ENCODE results near the gene NREP.
"Not testable (repeated sequence)": the region's sequence is repeated elsewhere in the genome, so short reads cannot be mapped to it uniquely, and the experiment has no call there.

NREP gene

GRCh38 chr5:111739416-111739815 is 17.6 kb downstream of the NREP start:
- DNase-seq (ENCODE audit: low read depth, low spot score), result no peak

- no peak for DNase-seq (ENCODE audit: low read depth, low spot score)
These were observed 18.9 kb downstream of the NREP start for GRCh38 chr5:111738118-111738517.

DNA sequence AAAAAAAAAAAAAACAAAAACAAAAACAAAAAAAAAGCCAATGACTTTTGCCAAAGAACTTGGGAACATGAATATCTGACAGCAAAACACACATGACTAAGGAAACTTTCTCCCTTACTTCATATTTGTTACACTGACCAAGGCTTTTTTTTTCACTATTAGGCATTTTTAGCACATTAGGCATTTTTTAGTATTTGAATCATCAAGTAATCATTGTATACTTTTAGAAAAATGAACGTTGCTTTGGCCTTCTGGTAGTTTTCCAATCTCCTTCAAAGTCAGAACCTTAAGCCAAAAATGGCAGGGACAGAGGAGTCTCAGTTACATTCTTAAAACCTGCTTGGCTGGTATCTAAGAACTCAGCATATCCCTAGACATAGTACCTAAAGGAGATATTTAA is 19.3 kb downstream of the NREP start:
- DNase-seq (ENCODE audit: low read depth, low spot score), result no peak

GRCh38 chr5:111735583-111736270 is 21.3 kb downstream of the NREP start:
- DNase-seq (ENCODE audit: low read depth, low spot score), result no peak

GRCh38 chr5:111734597-111734996 is 22.4 kb downstream of the NREP start:
- DNase-seq (ENCODE audit: low read depth, low spot score), result no peak

- no peak for DNase-seq (ENCODE audit: low read depth, low spot score)
These were observed 23.0 kb downstream of the NREP start for GRCh38 chr5:111734013-111734412.

DNA sequence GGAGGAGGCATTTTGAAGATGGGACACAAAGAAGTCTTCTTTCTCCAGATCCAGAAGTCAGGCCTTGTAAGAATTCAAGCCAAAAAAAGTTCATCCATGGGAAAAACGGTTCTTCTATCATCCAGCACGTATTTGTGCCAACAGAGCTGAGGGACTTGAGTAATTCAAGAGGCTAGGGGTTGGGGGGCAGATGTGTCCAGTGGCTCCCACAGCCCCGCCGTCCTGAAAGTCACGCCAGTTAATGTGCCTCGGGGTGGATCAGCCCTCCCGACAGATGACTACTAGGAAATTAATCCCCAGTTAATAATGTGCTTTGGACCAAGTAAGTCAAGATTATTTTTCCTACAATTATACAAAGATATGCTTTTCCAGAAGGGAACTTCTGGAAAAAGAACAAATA is 23.4 kb downstream of the NREP start:
- no peak for DNase-seq (ENCODE audit: low read depth, low spot score)

DNA sequence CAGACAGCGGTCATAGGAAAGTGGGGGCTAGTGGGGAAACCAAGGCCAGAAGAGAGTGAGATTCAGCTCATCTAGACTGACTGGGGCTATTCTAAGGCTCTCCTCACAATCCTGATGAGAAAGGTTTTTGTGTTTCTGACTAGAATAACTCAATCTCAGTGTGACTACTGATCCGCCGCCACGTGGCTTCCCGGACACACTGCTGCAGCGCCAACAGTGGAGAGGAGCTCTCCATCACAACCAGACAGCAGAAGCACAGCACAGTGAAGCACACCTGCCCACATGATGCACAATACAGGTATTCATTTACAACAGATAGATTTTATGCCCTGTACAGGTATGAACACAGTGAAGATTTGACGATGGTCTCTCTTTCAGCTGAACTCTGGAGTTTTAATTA is 25.4 kb downstream of the NREP start:
- no peak for DNase-seq (ENCODE audit: low read depth, low spot score)

- DNase-seq (ENCODE audit: low read depth, low spot score), result no peak
These were observed 26.2 kb downstream of the NREP start for GRCh38 chr5:111730659-111731382.

DNA sequence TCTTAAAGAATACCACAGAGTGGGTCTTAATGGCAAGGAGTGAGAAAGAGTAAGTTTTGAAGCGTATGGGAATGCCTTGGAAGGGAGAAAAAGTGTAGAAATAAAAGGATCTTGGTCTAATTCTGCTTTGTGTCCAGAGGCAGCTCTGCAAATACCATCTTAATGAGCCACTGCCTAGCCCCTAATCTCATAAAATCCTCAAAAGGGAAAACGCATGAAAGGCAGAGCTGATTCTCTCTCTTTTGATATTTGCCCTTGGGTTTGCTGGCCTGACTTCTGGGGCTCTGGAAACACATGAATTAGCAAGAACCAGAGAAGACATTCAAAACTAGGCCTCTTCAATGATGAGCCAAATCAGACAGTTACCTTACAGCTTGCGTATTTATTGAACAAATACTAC is 28.1 kb downstream of the NREP start:
- DNase-seq (ENCODE audit: low read depth, low spot score), result no peak

GRCh38 chr5:111726986-111727385 is 30.0 kb downstream of the NREP start:
- no peak for DNase-seq (ENCODE audit: low read depth, low spot score)

DNA sequence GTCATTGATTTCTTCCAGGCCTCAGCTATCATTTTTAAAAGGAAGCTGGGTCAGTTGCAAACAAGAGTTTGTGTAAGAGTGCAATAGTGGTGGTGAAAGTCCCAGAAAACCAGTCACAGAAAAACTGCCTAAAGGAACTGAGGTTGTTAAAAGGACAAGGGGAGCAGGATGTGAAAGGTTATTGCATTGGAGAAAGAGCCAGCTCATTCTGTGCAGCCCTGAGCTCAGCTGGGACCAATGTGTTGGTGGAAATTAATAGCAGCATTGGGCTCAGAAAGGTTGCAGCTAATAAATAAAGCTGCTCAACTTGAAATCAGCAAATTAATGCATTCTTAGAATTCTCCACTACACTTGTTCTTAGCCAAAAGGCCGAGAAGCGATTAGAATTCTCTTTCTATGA is 34.9 kb downstream of the NREP start:
- no peak for DNase-seq (ENCODE audit: low read depth, low spot score)

GRCh38 chr5:111720333-111720890 is 36.6 kb downstream of the NREP start:
- DNase-seq (ENCODE audit: low read depth, low spot score), result no peak

DNA sequence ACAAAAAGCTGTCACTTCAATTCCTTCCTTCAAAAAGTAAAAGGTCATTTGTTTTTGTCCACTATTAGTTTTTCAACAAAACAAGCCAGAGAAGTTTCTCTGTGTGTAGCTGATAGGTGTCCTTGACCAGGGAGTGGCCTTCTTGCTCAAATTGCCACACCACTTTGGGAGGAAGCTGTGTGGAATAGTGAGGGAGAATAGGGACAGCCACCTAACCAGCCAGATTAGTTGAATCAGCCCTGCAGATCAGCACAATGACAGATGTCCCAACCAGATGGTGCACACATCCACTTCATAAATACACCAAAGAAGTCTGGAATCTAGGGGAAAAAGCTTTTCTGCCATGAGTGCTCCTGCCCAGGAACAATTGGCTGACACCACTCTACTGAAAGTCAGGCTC is 37.2 kb downstream of the NREP start:
- DNase-seq (ENCODE audit: low read depth, low spot score), result no peak

GRCh38 chr5:111716789-111717188 is 40.2 kb downstream of the NREP start:
- DNase-seq (ENCODE audit: low read depth, low spot score), result not testable (repeated sequence)

DNA sequence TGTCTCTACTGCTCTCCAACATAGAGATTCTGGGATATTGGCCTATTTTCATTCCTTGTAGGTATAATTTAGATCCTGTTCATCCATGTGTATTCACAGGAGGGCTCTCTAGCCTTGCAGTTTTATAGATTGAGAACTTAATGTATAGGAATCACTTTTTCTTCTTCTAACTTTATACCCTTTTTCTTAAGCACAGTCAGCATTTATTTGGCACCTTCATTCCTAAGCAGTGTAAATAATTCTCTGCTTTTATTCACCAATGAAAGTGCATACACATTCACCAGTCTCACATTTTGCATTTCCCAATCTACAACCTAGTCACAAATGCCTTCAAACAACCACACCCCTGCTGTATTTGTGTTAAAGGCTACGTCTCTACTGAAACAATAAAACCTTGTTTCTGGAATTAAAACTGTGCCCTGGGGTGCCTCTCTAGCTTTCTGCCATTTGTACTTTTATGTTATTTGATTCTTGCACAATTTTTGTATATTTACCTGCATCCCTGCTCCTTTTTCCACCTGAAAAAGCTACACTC is 49.3 kb downstream of the NREP start:
- no peak for DNase-seq (ENCODE audit: low read depth, low spot score)

DNA sequence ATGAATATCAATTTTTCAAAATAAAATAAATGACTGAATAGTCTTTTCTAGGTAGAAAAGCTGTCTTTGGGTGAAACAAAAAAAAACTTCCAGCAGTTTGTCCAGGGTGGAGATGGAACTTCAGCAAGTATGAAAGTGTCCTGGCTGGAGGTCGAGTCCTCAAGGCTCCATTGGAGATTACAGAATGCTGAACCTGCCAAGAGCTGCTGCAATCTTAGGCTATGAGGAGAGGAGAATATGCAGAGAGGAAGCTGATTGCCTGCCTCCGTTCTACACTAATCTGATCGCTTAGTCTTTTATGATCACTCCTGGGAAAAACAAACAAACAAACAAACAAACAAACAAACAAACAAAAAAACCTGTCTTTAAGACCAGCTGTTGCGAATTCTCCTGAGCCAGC is 50.6 kb downstream of the NREP start:
- DNase-seq (ENCODE audit: low read depth, low spot score), result no peak

- no peak for DNase-seq (ENCODE audit: low read depth, low spot score)
These were observed 52.4 kb downstream of the NREP start for GRCh38 chr5:111704452-111705085.

DNA sequence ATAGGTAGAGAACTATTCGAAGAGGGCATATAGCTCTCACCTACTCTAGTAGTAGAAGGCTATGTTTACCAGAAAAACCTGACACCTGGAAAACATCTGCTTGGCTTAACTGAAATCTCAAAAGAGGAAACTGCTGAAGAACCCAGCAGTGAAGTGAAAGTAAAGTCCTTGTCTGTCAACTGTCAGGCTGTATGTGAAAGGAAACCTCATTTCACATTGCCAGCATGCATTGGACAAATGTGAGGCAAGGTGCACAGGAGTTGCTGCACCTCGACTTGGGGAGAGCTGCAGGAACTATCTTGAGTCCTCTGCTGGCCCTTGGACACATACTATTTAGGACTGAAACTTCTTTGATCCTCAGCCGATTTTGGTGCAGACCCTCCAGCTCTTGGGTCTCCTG is 53.3 kb downstream of the NREP start:
- no peak for DNase-seq (ENCODE audit: low read depth, low spot score)

DNA sequence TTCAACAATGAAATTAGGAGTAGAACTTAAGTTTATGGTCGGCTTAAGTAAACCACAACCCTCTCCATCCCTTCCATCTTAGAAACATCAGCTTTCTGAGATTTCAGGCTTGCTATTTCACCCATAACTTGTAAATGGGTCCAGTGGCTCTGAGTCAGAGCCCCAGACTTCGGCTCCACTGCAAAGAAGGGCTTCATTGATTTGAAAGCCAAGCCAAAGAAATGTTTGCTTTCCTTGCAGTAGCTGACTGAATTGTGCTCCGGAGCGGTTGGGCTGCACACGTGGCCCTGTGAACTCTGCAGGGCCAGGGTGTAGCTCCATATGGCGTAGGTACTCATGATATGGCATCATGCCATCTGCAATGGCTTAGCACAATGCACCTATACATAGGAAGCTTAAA is 57.0 kb downstream of the NREP start:
- DNase-seq (ENCODE audit: low read depth, low spot score), result no peak

- no peak for DNase-seq (ENCODE audit: low read depth, low spot score)
These were observed 57.7 kb downstream of the NREP start for GRCh38 chr5:111699324-111699723.
